ENCODE data around the gene IQCE.
"Not testable (repeated sequence)": the region's sequence is repeated elsewhere in the genome, so short reads cannot be mapped to it uniquely, and the experiment has no call there.

The IQCE gene

DNA sequence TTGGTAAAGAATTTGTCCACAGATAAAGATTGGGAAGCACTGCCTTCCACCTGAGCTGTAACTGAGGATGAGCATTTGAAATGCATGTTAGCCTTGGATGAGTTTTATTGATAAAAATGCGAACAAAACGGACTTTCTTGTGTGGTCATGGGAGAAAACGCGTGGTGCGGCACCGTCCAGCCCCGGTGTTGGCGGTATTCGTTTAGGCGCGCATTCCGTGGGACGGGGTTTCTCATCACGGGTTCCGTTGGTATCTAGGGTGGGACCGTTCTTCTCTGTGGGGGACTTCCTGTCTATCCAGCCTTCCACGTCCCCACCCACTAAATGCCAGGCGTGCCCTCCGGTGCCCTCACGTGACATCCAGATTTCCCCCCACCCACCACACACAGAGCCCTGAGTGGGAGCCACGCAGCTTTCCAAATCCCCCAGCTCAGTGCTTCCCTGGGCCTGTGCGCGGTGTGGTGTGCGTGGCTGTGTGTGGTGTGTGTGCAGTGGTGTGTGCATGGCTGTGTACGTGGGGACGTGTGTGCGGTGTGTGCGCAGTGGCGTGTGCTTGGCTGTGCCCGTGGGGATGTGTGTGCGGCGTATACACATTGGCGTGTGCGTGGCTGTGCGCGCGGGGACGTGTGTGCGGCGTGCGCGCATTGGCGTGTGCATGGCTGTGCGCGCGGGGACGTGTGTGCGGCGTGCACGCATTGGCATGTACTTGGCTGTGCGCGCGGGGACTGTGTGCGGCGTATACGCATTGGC, 18.1 kb downstream of the IQCE start:
- DNase-seq (no peak), ATAC-seq (no peak)

DNA sequence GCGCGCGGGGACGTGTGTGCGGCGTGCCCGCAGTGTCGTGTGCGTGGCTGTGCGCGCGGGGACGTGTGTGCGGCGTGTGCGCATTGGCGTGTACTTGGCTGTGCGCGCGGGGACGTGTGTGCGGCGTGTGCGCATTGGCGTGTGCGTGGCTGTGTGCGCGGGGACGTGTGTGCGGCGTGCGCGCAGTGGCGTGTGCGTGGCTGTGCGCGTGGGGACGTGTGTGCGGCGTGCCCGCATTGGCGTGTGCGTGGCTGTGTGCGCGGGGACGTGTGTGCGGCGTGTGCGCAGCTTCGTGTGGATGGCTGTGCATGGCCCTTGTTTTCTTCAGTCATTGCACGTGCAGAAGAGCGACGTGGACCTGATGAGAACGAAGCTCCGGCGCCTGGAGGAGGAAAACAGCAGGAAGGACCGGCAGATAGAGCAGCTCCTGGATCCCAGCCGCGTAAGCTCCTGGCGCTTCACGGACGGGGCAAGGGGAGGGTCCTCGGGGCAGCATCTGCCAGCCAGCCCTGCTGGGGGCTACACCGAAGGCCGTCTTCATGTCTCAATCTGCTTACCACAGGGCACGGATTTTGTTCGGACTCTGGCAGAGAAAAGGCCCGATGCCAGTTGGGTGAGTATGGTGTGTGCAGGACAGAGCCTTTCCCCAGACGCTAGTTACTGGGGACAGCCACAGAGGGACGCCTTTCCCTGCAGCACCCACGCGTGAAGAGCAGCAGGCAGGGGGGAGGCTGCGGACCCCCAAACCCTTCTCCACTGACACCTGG, 19.3 kb downstream of the IQCE start:
- ATAC-seq (no peak), DNase-seq (no peak)

DNA sequence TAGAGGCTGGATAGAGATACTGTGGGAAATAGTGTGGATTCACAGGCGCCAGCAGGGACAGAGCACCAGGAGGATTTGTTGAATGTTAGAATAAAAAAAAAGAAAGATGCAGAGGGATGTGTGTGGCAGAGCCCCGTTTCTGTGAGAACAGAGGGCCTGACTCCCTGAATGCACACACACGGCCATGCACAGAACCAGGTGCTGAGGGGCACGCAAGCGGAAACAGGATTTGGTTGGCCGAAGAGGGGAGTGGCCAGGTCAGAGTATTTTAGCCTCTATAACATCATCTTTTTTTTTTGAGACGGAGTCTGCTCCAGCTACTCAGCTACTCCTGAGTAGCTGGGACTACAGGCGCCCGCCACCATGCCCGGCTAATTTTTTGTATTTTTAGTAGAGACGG, 21.9 kb downstream of the IQCE start:
- DNase-seq (no peak), ATAC-seq (no peak)

DNA sequence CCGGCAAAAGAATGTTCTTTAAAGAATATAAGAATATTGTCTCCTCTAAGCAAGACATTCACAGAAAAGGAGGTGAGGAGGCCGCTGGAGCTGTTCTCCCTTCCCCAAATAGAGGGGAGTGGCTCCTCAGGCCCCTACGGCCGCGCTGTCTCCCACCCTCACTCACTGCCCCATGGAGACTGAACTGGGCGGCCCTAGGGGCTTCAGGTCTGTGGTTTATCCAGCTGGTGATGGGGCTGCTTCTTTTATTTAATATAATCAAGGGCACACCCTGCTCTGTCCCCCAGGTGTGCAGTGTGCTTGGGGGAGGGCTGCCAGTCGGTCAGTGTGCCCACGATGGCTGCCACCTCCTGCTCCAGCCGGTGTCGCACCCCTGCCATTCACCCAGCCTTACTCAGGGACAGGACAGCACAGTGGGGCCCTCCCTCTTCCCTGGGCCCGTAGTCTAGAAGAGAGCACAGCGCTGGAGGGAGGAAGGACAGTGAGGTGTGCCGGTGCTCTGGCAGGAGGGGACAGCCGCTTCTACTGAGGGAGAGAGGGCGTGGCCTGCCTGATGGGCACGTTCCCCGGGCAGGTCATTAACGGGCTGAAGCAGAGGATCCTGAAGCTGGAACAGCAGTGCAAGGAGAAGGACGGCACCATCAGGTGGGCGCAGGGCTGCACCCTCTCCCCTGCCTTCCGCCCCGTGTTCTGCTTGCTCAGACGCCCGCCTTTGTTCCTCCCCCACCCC, 23.4 kb downstream of the IQCE start:
- DNase-seq (no peak), ATAC-seq (no peak)

DNA sequence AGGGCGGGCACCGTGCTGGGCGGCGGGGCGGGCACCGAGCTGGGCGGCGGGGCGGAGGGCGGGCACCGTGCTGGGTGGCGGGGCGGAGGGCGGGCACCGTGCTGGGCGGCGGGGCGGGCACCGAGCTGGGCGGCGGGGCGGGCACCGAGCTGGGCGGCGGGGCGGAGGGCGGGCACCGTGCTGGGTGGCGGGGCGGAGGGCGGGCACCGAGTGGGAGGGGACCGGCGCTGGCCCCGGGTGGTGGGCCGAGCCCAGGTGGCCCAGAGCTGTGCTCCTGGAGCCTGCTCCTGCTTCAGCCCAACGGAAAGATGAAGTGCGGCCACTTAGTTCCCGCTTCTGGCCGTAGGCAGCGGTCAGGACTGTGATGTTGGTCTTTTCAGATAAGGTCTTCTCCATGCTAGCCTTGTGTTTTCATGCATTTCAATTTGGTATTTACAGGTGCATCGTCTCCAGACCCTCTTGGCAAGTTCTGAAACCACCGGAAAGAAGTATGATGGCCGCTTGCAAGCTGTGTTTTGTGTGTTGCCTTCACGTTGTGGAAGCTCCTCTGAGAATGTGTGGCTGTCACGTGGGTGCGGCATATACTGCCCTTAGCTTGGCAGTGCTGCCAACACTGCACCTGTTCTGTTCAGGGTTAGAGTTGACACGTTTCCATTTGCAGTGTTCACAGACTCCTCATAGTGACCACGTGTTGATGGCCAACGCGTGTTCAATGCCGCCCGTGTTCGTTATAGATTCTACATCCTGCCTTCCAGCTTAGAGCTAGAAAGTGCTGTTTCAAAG, 25.2 kb downstream of the IQCE start:
- DNase-seq = no peak
- no peak for ATAC-seq

DNA sequence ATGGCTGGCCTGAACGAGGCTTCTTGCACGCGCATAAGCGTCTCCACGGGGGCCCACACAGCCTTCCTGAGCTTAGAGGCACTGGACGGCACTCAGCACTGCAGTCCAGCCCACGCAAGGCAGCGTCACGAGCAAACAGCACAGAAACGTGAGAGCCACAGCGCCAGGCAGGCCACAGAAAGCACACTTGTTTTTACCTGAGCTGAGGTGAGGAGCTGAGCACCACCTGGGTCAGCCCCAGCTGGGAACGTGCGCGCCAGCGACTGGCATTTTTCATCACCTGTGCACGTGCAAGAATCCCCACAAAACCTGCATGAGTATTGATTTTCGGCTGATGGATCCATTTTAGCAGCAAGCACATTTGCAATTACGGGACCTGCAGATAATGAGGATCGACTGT, 26.7 kb downstream of the IQCE start:
- no peak for ATAC-seq
- DNase-seq = no peak

DNA sequence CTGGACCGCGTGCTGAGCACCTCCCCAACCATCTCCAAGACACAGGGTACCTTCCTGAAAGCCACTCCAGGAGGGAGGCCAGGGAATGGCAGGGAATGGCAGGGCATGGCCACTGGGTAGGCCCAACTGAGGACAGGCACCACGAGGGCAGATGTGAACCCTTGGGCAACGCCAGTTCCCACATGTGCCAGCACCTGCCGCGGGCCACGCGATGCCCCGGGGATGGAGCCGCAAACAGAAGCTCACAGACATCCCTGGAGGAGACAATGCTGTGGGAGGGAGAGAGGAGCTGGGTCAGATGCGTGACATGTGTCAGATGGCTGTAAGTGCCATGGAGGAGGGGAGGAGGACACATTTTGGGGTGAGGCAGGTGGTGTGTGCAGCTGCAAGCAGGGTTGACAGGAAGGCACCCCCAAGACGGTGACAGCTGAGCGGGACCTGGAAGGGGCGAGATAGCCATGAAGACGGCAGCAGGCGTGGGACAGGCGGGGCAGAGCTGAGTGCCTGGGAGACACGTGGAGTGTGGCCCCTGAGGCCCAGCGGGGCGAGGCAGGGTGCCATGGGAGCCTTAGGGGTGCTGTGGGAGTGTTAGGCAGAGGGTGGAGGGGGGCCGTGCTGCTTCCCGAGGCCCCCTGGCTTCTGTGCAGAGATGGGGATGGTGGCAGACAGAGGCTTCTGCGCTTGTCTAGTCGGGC, 27.7 kb downstream of the IQCE start:
- no peak for ATAC-seq
- no peak for DNase-seq

DNA sequence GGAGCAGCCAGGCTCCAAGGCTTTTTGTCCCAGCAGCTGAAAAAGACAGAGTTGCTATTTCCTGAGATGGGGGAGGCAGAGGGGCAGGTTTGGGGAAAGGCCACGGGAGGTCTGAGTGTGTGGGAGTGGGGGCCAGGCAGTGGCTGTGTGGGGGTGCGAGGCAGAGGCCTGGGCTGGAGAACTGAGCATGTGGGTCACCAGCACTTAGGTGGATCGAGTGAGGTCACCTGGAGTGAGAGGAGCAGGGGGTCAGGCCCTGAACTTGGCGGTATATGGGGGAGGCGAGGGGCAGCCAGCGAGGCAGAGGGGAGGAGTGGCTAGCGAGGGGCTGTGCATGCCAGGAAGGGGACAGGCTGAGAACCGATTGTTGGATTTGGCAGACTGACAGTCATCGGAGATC, 28.4 kb downstream of the IQCE start:
- no peak for DNase-seq

DNA sequence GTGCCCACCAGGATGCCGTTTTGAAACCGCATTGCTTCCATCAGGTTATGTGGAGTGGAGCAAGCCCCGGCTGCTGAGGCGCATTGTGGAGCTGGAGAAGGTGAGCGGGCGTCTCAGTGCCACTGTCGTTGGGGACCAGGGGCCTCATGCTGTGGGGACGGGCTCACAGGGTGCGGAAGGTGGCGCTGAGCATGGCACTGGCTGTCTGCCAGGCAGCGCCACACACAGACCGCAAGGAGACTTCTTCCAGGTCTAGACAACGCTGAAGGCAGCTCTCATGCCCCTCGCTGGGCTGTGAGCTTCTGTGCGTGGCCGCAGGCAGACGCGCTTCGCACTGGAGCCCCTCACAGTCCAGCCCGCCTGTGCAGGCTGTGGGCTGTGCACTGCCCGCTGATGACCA, 29.0 kb downstream of the IQCE start:
- DNase-seq = no peak
- no peak for ATAC-seq

More for the DNA sequence above, 28.4 kb downstream of the IQCE start:
- no peak for ATAC-seq

DNA sequence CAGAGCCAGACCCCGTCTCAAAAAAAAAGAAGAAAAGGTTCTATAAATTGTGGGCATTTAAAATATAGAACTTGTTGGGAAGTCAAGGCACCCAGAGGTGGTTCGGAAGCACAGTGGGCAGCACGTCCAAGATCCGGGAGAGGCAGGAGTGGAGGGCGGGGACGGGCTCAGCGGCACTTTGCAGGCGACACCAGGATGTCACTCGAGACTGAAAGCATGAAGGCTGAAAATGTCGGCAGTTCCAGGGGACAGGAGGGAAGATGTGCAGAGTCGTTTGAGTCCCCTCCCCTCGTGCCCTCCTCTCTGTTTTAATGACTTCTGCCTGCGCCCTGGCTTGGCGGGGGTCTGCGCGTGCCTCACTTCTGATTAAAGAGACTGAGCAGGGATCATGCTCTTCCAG, 30.6 kb downstream of the IQCE start:
- ATAC-seq = no peak
- no peak for DNase-seq

DNA sequence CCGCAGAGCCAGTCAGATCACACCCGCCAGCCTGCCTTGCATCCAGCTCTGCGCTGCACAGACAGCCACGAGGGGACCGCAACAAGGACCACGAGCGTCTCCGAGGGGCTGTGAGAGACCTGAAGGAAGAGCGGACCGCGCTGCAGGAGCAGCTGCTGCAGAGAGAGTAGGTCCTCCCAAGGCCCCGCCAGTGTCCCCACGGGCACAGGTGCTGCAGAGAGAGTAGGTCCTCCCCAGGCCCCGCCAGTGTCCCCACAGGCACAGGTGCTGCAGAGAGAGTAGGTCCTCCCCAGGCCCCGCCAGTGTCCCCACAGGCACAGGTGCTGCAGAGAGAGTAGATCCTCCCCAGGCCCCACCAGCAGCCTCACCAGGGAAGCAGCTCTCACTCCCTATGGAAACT, 31.2 kb downstream of the IQCE start:
- not testable (repeated sequence) for ATAC-seq, DNase-seq

DNA sequence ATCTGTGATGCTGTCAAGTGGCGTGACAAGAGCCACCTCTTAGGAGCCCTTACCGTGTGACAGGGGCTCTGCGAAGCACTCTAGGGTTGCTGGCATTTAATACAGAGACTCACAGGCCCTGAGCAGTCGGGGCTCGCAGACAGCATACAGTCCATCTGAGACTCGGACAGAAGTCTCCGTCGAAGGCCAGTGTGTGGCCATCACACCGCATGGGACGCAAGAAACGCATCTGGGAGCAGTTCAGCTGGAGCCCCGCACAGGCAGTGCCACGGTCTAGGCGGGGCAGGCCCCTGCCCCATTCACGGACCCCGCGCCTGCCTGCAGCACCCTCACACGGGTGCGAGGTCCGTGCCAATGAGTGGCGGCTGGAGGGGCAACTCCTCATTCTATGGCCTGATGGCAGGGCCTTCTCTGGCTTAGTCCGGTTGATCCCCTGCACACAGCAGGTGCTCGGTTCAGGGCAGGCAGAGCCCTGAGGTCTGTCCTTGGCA, 33.6 kb downstream of the IQCE start:
- ATAC-seq (no peak), DNase-seq (no peak)

DNA sequence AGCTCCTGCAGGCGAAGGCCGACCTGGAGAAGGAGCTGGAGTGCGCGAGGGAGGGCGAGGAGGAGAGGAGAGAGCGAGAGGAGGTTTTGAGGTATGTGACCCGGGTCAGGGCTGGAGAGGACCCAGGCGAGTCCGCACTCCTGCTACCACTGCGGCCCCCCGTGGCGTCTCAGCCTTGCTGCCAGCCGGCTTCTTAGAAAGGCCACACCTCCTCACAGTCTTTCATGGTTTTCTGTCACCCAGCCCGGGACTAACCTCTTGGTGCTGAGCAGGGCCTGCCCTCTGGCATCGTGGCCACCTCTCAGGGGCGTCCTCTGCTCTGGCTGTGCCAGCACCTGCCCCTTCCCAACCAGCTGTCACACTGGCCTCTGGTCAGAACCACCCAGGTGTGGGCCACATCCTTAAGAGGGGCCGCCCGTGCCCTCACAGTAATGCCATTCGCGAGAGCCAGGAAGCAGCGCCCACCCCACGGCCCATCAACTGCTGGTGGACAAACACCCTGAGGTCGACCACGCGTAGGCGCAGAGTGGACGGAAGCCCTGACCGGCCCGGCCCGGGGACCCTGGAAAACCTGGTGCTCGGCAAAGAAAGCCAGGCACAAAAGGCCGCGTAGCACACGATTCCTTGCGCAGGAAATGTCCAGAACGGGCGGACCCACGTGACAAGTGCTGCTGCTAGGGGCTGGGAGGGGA, 34.4 kb downstream of the IQCE start:
- no peak for DNase-seq
- no peak for ATAC-seq

DNA sequence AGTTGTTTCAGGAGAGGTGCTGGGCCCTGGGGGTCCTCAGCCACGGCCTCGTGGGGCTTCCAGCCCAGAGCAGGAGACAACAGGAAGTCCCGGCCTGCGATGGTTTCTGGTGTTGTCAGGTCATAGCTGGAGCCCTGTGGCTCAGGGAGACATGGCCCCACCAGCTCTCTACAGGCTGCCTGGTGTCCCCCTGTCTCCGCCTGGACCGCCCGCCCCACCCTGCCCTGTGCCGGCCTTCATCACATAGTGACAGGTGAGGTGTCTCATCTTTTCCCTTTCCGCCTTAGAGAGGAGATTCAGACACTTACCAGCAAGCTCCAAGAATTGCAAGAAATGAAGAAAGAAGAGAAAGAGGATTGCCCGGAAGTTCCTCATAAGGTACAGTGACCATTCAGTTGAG, 35.8 kb downstream of the IQCE start:
- ATAC-seq (no peak), DNase-seq (no peak)

DNA sequence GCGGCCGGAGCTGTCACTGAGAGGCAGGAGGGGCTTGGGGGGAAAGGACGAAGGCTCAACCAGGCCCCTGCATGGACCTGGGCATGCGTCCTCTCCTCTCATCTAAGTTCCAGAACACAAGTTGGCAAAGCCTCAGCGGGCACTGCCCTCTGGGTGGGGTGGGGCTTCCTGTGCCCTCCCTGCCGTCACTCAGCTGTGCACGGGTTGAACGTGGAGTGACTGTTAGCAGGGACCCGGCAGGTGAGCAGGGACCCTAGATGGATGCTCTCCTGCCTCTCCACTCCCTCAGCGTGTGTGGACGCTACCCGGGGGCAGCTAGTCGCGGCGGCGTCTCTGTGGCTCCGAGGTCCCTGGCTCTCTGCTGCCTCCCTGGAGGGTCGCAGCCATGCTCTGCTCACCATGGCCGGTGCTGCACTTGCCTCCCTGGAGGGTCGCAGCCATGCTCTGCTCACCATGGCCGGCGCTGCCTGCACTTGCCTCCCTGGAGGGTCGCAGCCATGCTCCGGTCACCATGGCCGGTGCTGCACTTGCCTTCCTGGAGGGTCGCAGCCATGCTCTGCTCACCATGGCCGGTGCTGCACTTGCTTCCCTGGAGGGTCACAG, 36.6 kb downstream of the IQCE start:
- ATAC-seq = no peak
- DNase-seq = no peak

DNA sequence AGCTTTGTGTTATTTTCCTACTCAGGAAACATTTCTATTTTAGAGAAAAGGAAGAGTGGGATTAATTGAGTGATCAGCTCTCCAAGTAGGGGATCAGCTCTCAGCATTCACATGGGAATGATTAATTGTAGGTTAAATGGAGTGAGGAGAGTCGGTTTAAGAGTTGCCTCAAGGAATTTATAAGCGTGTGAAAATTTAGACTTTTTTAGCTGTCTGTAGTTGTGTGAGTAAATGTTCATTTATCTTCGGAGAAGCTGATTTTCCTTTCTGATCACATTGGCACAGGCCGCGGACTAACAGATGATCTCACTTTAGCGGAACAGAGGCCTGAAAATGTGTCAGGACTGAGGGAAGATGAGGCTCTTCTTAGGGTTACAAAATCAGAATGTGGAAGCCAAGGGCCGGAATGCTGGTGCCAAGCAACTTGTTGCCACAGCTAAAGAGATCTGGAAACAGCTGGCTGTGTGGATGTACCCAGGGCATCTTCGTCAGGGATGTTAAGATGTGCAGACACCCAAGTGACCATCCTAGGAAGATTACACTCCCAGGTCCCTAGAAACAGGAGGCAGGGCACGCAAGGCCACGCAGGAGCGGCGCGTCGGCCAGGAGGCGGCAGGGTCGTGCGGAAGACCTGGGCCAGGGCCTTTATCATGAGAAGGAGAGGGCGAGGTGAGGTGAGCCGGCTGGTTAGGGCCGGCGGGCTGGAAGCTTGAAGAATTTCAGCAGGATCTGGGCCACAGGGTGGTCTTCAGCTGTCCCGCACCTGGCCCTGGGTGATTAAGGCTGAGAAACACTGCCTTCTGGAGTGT, 37.9 kb downstream of the IQCE start:
- ATAC-seq (no peak), DNase-seq (no peak)

DNA sequence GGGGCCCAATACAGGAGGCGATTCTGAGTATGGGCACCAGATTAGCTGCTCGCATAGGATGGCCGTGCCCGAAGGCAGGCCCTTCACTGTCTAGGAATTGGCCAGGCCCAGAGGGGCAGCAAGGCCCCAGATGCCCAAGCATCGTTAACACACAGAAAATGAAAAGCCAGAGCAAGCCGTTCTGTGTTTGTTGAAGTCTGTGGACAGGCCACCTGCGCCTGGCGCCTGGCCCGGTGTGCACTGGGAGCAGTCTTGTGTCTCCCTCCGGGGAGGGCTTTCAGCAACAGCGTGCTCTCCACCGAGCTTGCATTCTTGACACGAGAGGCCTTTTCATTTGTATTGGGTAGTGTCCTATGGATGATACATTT, 38.5 kb downstream of the IQCE start:
- ATAC-seq (no peak), DNase-seq (no peak)

DNA sequence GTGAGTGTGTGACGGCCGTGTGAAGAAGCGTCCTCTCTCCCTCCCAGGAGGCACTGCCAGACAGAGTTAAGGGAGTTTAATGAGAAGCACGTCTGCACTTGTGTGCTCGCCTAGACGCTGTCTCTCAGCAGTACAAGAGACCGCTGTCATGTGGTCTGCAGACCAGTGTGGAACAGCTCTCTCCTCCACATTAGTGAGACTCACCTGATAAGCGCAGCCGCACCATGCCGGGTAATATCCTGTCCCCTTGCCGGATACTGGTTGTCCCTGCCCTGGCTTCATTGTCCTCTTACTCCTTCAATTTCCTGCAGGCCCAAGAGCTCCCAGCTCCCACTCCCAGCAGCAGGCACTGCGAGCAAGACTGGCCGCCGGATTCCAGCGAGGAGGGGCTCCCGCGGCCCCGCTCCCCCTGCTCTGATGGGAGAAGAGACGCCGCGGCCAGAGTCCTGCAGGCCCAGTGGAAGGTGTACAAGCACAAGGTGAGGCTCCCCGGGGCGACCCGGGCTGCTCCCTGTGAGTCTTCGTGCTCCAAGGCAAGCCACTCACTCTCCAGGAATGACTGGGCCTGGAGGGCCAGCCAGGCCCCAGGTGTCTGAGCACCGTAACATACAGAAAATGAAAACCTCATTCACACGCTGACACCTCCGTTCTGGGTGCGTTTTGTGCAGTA, 39.5 kb downstream of the IQCE start:
- ATAC-seq = no peak
- DNase-seq = no peak

DNA sequence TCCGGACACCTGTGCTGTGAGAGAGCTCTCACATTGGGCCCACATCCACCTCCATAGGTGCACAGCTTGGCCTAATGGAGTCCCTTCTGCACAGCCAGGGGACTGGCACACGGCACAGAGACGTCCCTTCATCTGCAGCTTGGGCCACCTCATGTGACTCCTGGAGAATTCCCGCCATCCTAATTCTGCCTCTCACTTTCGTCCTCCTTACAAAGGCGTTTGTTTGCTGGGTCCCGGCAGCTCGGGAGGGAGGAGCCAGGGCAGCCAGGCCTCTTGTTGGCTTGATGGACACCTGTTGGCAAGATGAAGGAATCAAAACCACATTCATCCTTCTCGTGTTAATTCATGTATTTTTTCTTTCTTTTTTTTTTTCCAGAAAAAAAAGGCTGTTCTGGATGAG, 42.3 kb downstream of the IQCE start:
- ATAC-seq (no peak), DNase-seq (no peak)

Measured in stimulated activated naive CD8-positive, alpha-beta T cell treated with anti-CD3 and anti-CD28 coated beads, Interleukin-15, Interleukin-2, amounts not matched to agents 100 U/mL and 50 U/mL, for 24 hours (primary cell).